Measurements from ENCODE around the gene KIAA0232. TPM values are rescaled to one million over a fixed set of nuclear protein-coding genes. Genes with fewer than 3 reads are reported as not detected.

KIAA0232 gene
- total and polyA plus RNA-seq, 9 of the 15 experiments (the other 6 are each of a cell fraction or from before 2014, with no cell fraction given) = 3.5 to 17.4 (median 13.0) TPM

GRCh38 chr4:6917461-6918271, 135.1 kb downstream of the KIAA0232 start (continued):
- TF ChIP-seq ATF2 (CRISPR knock-in tag; IDR thresholded peaks at IDR 0.05) (no peak), ELF4 (CRISPR knock-in tag; IDR thresholded peaks at IDR 0.05) (0 out of 2 replicates have a peak, but pooled peaks have one; percentile 58), NR2C2 (CRISPR knock-in tag; IDR thresholded peaks at IDR 0.05) (no peak), NR2C2 (tag; IDR thresholded peaks at IDR 0.05) (peak; percentile 70), ZKSCAN1 (IDR thresholded peaks at IDR 0.05; ENCODE audit: low read depth, low read length) (no peak), ZNF165 (CRISPR knock-in tag; IDR thresholded peaks at IDR 0.05; ENCODE audit: borderline replicate concordance) (no peak), ZNF3 (CRISPR knock-in tag; IDR thresholded peaks at IDR 0.05) (no peak), RBM34 (IDR thresholded peaks at IDR 0.05; ENCODE audit: borderline replicate concordance, insufficient read depth, low read length) (no peak), NR2C1 (IDR thresholded peaks at IDR 0.05) (no peak), NR2C1 (tag; IDR thresholded peaks at IDR 0.05) (peak; percentile 27; the same call in 1 of the 2 replicates), SPI1 (IDR thresholded peaks at IDR 0.05; ENCODE audit: borderline replicate concordance, low read depth, low read length) (peak; percentile 74), ZKSCAN8 (CRISPR knock-in tag; IDR thresholded peaks at IDR 0.05) (no peak), TAL1 (IDR thresholded peaks at IDR 0.05) (peak; percentile 10; the same call in 1 of the 2 replicates), EP300 (IDR thresholded peaks at IDR 0.05; ENCODE audit: low read length) (0 out of 2 replicates have a peak, but pooled peaks have one; percentile 58), JUND (IDR thresholded peaks at IDR 0.05; ENCODE audit: borderline replicate concordance, low read depth, low read length) (no peak; the same call in 1 of the 2 replicates), JUND (tag; IDR thresholded peaks at IDR 0.05; ENCODE audit: borderline replicate concordance, low read depth, low read length) (peak; percentile 39; the same call in 1 of the 3 replicates)
- TF ChIP-seq, protein P1, sequence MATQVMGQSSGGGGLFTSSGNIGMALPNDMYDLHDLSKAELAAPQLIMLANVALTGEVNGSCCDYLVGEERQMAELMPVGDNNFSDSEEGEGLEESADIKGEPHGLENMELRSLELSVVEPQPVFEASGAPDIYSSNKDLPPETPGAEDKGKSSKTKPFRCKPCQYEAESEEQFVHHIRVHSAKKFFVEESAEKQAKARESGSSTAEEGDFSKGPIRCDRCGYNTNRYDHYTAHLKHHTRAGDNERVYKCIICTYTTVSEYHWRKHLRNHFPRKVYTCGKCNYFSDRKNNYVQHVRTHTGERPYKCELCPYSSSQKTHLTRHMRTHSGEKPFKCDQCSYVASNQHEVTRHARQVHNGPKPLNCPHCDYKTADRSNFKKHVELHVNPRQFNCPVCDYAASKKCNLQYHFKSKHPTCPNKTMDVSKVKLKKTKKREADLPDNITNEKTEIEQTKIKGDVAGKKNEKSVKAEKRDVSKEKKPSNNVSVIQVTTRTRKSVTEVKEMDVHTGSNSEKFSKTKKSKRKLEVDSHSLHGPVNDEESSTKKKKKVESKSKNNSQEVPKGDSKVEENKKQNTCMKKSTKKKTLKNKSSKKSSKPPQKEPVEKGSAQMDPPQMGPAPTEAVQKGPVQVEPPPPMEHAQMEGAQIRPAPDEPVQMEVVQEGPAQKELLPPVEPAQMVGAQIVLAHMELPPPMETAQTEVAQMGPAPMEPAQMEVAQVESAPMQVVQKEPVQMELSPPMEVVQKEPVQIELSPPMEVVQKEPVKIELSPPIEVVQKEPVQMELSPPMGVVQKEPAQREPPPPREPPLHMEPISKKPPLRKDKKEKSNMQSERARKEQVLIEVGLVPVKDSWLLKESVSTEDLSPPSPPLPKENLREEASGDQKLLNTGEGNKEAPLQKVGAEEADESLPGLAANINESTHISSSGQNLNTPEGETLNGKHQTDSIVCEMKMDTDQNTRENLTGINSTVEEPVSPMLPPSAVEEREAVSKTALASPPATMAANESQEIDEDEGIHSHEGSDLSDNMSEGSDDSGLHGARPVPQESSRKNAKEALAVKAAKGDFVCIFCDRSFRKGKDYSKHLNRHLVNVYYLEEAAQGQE (IDR thresholded peaks at IDR 0.05; ENCODE audit: borderline replicate concordance) = no peak; the same call in 1 of the 2 replicates
- TF ChIP-seq, protein P1 (CRISPR knock-in tag; IDR thresholded peaks at IDR 0.05; ENCODE audit: low read depth) = 0 out of 2 replicates have a peak, but pooled peaks have one; percentile 42

Measured in K562 (cell line).